GM21390 (cell line): ENCODE data around the gene CLN5.

Source experiments
- ATAC-seq: cut with Tn5 transposase; IDR thresholded peaks from one replicate; pipeline ENCODE4 v1.9.1; 2021; ENCODE audit not compliant: unreplicated experiment

Gene CLN5

DNA sequence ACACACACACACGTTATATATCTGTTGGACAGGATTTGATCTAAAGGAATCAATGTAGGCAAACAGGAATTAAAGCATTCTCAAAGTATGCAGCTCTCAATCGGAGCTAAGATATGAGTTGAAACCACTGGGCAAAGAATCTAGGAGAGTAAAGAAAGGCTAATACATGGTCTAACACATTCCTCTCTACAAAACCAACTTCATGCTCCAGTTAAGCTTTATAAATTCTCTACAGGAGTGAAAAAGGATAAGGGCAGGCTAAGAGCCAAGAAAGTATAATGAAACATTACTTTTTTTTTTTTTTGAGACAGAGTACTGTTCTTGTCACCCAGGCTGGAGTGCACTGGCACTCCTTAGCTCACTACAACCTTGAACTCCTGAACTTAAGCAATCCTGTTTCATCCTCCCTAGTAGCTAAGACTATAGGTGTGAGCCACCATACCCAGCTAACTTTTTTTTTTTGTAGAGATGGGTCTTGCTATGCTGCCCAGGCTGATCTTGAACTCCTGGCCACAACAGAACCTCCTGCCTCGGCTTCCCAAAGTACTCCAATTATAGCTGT, 24.5 kb downstream of the CLN5 start:
- ATAC-seq, result no peak

DNA sequence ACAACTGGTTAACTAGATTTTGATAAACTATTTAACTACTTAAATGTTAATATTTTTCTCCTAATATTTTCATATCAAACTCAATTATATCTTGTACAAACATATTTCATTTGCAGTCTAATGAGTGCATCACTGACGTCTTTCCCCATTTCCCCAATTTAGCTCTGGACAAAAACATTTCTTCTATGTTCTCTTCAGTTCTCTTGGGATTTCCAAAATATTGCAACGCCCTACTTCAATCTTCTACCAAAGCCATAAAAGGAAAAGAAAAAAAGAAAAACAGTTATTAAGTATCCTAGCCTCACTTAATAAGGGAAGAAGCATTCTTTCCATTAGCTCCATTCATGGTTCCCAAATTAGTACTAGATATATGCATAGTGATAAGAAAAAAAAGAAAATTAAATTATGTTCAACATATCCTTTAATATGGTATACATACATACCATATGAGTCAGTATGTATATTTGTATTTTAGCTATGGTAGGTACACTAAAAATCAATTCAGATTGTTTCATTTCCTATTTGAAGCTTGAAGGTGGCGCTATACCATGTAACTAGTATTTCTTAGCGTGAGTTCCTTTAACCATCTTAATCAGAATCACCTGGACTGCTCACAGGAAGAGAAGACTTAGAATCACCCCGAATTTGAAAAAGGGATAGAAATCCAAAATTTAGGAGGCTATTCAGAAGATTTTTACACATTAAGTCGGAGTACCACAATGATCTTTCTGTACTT, 25.2 kb downstream of the CLN5 start:
- ATAC-seq, result no peak

DNA sequence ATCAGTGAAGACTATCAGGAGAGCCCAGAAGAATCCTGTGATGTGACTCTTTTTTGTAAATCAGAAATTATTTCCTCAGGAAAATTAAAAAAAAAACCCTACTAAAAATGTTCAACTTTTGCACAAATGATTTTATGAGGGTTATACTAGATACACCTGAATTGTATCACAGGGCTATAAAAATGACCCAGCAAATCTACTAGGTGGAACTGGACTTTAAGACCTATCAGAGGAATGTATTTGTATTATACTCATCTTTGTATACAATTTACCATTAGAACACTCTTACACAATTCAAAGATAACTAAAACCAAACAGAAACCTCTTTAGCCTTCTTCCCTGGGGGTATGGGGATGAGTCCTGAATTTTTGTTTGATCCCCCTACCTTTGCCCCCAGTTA, 27.9 kb downstream of the CLN5 start:
- ATAC-seq, result no peak

DNA sequence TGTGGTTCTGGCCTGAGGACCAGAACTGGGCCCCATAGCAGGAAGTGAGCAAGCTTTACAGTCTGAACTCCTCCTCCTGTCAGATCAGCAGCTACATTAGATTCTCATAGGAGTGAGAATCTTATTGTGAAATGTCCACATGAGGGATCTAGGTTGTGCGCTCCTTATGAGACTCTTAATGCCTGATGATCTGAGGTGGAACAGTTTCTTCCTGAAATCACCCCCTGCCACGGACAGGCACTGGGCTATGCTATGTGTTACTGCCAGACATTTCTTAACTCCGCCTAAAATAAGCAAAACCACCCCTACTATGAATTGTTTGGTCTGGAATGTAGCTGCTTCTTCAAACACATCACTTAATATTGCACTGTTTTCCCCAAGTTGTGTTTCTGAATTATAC, 30.5 kb downstream of the CLN5 start:
- no peak for ATAC-seq

DNA sequence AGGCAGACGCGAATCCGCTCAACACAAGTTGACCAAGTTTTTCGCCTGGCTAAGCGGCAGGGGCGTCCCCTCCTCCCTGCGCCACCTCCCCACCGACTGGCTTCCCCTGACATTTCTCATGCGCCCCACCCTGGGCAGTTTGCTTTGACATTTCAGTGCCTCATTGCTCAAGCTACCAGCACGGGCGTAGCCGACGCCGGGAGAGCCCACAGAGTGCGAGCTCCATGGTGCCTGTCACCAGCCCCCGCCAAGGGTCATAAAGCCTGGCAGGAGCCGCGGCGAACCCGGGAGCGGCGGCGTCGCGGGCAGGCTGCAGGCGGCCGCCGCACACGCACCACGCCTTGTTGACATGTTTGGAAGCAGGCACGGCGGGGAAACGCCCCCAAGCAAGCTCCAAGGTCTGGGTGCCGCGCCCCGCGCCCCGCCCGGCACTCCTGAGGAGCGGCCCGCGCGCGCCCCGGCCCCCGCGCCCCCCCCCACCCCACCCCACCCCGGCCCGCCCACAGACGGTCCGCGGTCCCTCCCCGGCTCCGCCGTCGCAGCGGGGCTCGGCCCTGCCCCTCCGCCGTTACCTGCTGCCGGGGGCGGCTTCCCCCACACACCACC, 34.5 kb downstream of the CLN5 start:
- peak; percentile 59 for ATAC-seq

DNA sequence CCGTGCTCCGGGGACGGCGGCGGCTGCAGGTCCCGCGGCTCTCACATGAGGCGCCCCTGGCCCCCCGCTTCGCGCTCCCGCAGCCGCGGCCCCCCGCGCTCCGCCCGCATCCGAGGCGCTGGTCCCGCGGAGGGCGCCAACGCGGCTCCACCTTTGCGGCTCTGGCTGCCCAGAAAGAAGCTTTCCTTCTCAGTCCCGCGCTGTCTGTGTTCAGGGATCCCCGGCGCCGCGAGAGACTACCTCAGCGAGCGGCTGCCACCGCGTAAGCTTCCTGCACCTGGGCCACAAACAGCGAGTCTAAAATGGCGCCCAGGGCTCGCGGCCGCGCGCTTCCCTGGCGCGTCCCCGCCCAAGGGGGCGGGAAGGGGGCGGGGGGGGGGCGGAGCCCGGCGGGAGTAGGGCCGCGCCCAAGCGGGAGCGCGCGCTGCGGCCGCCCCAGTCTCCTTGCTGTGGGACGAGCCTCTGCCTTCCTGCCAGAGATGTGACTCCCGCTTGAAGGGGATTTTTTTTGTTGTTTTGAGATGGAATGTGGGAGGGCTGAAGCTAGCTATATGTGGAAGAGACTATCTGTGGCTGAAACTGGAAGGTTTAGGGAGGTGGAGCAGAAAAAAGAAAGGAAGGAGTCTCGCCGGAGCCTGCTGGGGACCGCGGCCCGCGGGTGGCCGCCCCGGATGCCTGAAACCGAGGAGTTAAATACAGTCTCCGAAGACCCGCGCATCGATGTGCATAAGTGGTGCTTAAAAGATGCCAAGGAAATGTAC, 35.2 kb downstream of the CLN5 start, which contains the start of gene FBXL3:
TSS of gene FBXL3 (minus strand) at position 299 of the 761 bp plus-strand sequence. CDS start 5,299 bp downstream, outside the sequence.
- peak; percentile 56 for ATAC-seq

DNA sequence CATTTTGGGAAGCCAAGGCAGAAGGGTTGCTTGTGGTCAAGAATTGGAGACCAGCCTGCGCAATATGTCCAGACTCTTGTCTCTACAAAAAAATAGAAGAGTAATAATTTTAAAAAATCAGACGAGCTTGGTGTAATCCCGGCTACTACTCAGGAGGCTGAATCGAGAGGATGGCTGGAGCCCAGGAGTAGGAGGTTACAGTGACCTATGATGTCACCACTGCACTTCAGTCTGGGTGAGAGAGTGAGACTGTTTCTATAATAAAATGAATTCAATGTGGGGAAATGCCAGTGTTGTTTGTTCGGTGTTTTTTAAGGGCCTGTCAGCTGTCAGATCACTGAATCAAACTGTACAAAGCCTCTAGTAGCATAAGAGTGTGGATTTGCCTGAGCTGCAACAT, 36.3 kb downstream of the CLN5 start:
- no peak for ATAC-seq

DNA sequence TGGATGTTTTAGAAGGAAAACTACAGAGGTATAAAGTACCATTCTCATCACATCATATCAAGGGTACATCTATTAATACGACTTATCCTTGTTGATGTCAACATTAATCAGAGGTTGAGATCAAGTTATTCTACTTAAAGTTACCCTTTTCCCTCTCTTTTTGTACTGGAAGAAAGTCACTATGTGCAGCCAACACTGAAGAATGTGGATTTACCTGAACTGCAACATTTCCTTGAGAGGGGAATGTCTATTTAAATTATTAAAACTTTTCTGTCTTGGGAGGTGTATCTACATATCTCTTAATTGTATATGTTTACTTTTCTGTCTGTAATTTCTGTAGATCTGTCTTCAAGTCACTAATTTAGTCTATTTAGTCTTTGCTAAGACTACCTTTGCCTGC, 37.6 kb downstream of the CLN5 start:
- ATAC-seq, result no peak

DNA sequence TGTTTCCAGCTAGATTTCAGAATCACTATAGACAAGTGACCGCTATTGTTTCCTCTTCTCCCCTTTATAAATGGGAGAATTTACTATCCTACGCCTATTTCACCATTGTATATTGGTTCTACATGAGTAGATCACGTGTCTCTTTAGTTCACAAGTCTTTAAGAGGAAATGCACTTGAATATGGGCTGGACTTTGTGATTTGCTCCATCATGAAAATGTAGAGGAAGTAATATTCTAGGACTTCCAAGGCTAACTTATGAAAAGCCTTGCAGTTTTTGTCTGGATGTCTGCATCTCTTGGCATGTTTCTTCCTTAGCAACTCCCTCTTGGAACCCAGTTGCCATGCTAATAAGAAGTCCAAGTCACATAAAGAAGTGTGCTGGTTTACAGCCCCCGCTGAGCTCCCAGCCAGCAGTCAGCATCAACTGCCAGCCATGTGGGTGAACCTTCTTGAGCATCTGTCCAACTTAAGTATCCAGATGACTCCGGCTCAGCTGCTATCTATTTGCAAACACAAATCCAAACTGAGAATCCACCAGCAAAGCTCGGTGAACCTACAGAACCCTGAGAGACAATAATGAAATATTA, 39.9 kb downstream of the CLN5 start:
- no peak for ATAC-seq

DNA sequence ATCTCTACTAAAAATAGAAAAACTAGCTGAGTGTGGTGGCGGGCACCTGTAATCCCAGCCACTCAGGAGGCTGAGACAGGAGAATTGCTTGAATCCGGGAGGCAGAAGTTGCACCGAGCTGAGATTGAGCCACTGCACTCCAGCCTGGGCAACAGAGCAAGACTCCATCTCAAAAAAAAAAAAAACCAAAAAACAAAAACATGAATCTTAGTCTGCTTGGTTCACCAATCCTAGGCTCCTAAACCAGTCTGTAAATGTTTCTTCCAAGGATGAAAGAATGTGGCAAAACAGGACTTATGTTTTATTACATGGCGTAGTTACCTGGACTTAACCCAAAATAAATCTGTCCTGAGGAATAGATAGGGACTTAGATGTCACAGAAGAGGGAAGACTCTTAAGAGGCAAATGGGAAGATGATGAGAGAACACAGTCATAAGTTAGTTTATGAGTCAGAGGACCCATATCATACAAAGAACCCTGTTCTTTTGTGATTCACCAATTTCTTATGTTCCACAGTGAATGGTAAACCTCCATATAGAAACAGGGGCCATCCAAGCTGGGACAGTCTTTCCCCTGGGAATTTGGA, 41.9 kb downstream of the CLN5 start:
- no peak for ATAC-seq

DNA sequence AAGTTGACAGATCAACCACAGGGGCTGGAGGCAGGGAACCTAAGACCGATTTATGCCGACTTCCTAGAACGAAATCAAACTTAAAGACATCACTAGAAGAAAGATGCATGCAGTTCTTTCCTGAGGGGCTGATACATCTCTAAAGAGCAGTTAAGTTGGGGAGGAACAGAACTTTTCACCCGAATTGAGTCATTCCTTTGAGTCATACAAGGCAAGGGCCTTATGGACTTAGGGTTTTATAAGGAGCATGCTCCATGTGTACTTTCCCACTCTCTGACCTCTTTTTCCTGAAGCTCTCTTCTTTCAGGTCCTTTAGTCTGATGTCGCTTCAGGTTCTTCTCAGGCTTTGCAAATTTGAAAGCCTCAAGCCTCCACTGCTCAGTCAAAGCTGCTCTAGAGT, 43.0 kb downstream of the CLN5 start:
- no peak for ATAC-seq

DNA sequence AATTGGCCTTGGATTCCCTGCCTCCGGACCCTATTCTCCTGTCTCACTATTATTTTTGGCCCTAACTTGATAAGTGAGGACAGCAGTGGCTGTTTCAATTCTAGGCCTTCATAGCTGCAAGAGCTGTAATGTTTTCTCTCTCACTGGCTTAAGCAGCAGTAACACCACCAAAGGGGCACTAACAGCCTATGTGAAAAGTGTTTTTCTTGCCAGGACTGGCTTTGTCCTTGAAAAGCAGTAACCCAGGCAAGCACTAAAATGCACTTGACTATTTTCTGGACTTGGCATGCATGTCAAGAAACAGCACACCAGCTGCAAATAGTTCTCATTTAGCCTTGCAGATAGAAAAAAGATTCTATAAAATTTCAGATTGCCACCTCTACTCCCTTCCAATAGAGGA, 44.4 kb downstream of the CLN5 start:
- ATAC-seq, result no peak

DNA sequence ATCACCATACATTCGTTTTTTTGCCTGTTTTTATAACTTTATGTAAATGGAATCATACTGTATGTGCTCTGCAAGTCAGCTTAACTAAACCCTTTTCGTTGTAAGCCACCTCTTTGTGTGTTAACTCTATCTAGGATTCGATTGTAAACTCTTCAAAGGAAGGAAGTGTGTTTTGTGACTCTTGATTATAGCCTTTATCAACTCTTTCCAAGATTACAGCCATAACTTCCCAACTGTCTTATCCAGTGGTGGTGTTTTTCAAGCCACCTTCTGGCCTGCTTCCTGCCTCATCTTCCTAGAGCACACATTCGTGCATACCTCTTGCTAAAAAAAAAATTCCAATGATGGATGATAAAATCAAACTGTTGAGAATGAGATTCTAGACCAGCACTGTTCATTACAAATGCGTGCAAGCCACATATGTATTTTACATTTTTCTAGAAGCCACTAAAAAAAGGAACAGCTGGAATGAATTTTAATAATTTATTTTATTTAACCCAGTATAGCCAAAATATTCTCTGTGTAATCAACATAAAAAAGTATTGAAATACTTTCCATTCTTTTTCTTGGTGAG, 47.1 kb downstream of the CLN5 start:
- ATAC-seq, result no peak

DNA sequence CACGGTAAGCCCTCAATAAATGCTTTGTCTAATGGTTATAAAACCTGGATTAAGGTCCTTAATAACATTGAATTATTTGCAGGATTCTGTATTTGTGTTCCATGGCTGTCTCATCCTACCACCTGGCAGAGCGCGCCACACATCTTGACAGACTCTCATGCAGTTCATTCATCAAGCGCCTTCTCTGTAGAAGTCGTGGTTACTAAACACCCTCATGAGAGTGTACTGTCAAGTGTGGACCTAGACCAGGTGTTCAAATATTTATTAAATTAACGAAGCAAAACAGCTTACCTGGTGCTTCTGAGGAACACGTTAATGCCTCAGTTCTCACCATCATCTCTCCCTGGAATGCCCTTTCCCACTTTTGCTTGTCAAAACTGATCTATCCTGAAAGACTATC, 48.2 kb downstream of the CLN5 start:
- no peak for ATAC-seq

DNA sequence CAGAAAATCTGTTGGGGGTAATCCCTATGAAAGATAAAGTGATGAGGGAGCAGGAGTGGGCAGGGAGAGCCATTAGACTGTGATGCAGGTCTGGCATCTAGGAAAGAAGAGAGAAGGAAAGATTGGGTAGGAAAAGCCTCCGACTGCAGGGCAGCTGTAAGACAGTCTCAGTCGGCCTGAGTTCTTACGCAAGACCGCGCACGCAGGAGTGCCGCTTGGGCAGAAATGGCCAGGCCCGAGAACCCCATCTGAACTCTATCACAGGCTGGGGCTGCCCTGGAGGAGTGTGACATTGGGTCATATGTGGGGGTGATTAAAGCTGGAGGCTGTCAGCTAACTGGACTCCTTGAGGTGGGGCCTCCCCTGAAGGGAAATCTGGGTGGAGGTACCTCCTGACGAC, 49.0 kb downstream of the CLN5 start:
- no peak for ATAC-seq

DNA sequence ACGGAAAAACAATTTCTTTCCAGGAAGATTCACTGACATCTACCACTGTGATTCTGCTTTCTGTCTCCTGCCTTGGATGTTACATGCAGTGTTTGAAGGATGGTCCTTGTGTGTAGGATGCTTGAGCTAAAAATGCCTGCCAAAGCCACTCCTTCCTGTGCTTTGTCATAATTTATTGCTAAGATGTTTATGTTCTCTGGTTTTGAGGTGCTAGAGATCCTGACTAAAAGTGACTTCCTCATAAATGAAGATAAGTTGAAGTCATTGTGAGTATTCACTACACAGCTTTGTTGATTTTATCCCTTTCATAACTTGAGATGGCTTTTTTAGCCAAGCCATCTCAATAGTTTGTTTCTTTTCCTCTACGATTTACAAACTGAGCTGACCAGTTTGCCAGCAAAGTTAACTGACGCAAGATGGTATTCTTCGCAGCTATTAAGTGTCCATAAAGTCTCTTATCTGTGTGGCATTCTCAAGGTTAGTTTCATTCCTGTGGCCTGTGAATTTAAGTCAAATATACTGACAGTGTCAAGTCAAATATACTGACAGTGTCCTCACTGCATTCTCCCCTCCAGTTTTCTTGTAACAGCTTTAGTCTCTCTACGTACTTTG, 50.8 kb downstream of the CLN5 start:
- ATAC-seq, result no peak

DNA sequence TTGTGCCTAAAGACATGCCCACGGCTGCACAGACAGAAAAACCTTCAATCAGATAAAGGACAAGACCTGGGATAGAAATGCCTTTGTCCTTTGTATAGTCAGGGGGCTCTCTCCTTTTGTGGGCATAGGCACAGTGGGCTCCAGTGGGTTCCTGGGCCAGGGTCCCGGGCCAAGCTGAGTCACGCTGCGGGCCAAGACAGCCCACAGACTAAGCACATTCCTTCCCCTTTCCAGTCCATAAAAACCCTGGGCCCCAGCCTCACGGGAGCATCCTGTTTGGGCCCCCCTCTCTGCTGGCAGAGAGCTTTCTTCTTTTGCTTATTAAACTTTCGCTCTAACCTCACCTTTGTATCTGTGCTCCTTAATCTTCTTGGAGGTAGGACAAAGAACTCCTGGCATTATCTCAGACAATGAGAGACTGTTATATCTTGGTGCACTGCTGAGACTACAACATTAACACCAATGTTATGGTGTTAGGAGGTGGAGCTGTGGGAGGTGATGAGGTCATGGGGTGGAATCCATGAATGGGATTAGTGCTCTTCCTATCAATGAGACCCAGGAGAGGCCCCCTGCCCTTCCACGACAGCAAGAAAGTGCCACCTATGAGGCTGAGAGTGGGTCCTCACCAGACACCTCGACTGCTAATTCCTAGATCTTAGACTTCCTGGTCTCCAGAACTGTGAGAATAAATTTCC, 55.9 kb downstream of the CLN5 start:
- no peak for ATAC-seq

DNA sequence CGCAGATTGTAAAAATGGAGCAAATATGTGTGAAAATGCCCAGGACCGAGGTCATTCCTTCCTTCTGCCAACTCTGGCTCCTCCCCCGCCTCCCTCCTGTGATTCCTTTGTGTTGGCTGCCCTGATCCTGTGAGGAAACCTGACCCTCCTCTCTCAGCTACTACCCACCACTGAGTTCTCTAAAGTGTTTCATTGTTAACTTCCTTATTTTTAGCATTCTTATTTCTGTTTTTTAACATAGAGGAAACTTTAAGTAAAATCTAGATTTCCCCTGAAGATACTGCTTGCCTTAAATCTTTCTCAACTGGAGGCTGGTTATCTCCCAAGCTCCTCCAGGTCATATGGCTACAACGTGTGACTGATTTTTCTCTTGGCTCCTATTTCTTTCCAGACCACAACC, 56.8 kb downstream of the CLN5 start:
- ATAC-seq, result no peak

DNA sequence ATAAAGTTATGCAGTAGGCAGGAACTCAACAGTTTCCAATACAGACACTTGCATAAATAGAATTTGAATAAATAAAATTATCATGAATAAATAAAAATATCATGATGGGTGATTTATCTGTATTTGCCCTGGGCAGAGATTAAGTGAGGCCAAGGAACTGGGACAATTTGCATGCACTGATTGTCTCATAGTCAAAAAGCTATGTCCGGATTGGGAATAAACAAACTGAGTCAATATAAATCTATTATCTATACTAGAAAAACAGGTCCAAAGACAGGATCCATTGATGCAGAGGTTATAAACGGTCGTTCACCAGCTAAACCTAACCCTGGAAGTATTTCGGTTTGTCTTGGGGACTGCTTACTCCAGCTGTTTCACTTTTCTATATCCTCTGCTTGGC, 61.3 kb downstream of the CLN5 start:
- no peak for ATAC-seq
